HepG2 (cell line): ENCODE measurements around the gene CGNL1. TPM values are rescaled to one million over a fixed set of nuclear protein-coding genes. Genes with fewer than 3 reads are reported as not detected.
A peak's percentile ranks its signal among the peaks of the same experiment; 100 is the strongest.

ENCODE experiments used
- CBFB ChIP-seq: sonication (generic); formaldehyde crosslinking; IDR thresholded peaks from 2 replicates; pipeline ENCODE4 v1.4.0; 2020; ENCODE audit warnings: missing genetic modification reagents
- GABPA ChIP-seq, 2 experiments: IDR thresholded peaks; 2 replicates each; pipeline ENCODE4 v1.6.1; 2011 to 2016; ENCODE audit warnings: low read depth in 2 of 2, low read length in 1 of 2, missing biosample characterization in 1 of 2, missing genetic modification characterization in 1 of 2
- HOXA7 ChIP-seq: sonication (generic); formaldehyde crosslinking; IDR thresholded peaks from 2 replicates; pipeline ENCODE4 v1.8.1; 2022; ENCODE audit warnings: mild to moderate bottlenecking, missing genetic modification reagents, moderate library complexity
- NFATC3 ChIP-seq: sonication (generic); formaldehyde crosslinking; IDR thresholded peaks from 2 replicates; pipeline ENCODE4 v1.5.1; 2020; ENCODE audit warnings: mild to moderate bottlenecking, missing genetic modification reagents
- NR1H2 ChIP-seq: sonication (generic); formaldehyde crosslinking; IDR thresholded peaks from 2 replicates; pipeline ENCODE4 v1.8.1; 2022; ENCODE audit warnings: low read depth, missing genetic modification reagents, borderline replicate concordance
- NR2F2 ChIP-seq: IDR thresholded peaks from 2 replicates; pipeline ENCODE4 v1.6.1; 2012; ENCODE audit warnings: low read depth, inconsistent platforms, borderline replicate concordance
- SNAPC2 ChIP-seq: sonication (generic); formaldehyde crosslinking; IDR thresholded peaks from 2 replicates; pipeline ENCODE4 v1.8.1; 2022; ENCODE audit warnings: mild to moderate bottlenecking, missing genetic modification reagents
- SPEN ChIP-seq: sonication (generic); formaldehyde crosslinking; IDR thresholded peaks from 2 replicates; pipeline ENCODE4 v1.5.1; 2020; ENCODE audit warnings: low read depth, mild to moderate bottlenecking, missing genetic modification reagents
- SUZ12 ChIP-seq: fragments of 150-350 bp; IDR thresholded peaks from 2 replicates; pipeline ENCODE4 v1.6.1; 2014; ENCODE audit warnings: low read depth, low read length
- ZBTB1 ChIP-seq: sonication (generic); formaldehyde crosslinking; IDR thresholded peaks from 2 replicates; pipeline ENCODE4 v1.4.0; 2020; ENCODE audit warnings: missing genetic modification reagents, borderline replicate concordance
- ZFP36 ChIP-seq: fragments of 150-350 bp; IDR thresholded peaks from 2 replicates; pipeline ENCODE4 v1.6.1; 2018; ENCODE audit warnings: borderline replicate concordance, low read length, low read depth; ENCODE audit not compliant: partially characterized antibody
- ZNF10 ChIP-seq: sonication (generic); formaldehyde crosslinking; IDR thresholded peaks from 2 replicates; pipeline ENCODE4 v1.4.0; 2020; ENCODE audit warnings: mild to moderate bottlenecking, low read depth, missing genetic modification reagents, borderline replicate concordance
- ZNF12 ChIP-seq: sonication (generic); formaldehyde crosslinking; IDR thresholded peaks from 2 replicates; pipeline ENCODE4 v1.5.0; 2020; ENCODE audit warnings: missing genetic modification reagents
- ZNF143 ChIP-seq: sonication (generic); formaldehyde crosslinking; IDR thresholded peaks from 2 replicates; pipeline ENCODE4 v1.4.0; 2020; ENCODE audit warnings: missing genetic modification reagents
- ZNF235 ChIP-seq: sonication (generic); formaldehyde crosslinking; IDR thresholded peaks from 2 replicates; pipeline ENCODE4 v1.8.1; 2023; ENCODE audit warnings: mild to moderate bottlenecking, missing genetic modification reagents, borderline replicate concordance
- ZNF451 ChIP-seq: sonication (generic); formaldehyde crosslinking; IDR thresholded peaks from 2 replicates; pipeline ENCODE4 v1.5.0; 2020; ENCODE audit warnings: mild to moderate bottlenecking, missing genetic modification reagents
- ZNF589 ChIP-seq: sonication (generic); formaldehyde crosslinking; conservative IDR thresholded peaks from 2 replicates; pipeline ENCODE4 v1.8.0; 2022; ENCODE audit warnings: mild to moderate bottlenecking, moderate library complexity, missing genetic modification reagents
- polyA plus RNA-seq, 8 experiments: library from polyadenylated mRNA; depleted of rRNA in 3 of 8; stranded (reverse) in 7 of 8; unstranded in 1 of 8; fragments of >200 nt; fragmentation: Illumina TruSeq in 4 of 8; extraction: Trizol in 4 of 8; gene quantifications; 2 replicates each; pipeline versions ENCODE4 v1.2.1 to v1.2.3, GENCODE V29; 2011 to 2016; ENCODE audit warnings: low read depth in 4 of 8, missing spikeins in 1 of 8, mixed read lengths in 1 of 8; ENCODE audit not compliant: insufficient read depth in 1 of 8
- total RNA-seq, 5 experiments: library from RNA; depleted of rRNA; stranded (reverse); fragments of >200 nt; fragmentation: Illumina TruSeq; extraction: Trizol; gene quantifications; 2 replicates each; pipeline ENCODE4 v1.2.3, GENCODE V29; 2016; ENCODE audit warnings: low read depth in 1 of 5
- TF ChIP-seq, protein P1 (sequence below): sonication (generic); formaldehyde crosslinking; IDR thresholded peaks from 2 replicates; pipeline ENCODE4 v1.4.0; 2020; ENCODE audit warnings: mild to moderate bottlenecking, low read depth, missing genetic modification reagents
- TF ChIP-seq, protein P2 (sequence below): sonication (generic); formaldehyde crosslinking; conservative IDR thresholded peaks from 2 replicates; pipeline ENCODE4 v1.4.0; 2020; ENCODE audit warnings: missing genetic modification reagents
- TF ChIP-seq, protein P3 (sequence below): sonication (generic); formaldehyde crosslinking; IDR thresholded peaks from 2 replicates; pipeline ENCODE4 v1.8.0; 2022; ENCODE audit warnings: missing genetic modification reagents, low read depth, mild to moderate bottlenecking, borderline replicate concordance

Gene CGNL1
- total and polyA plus RNA-seq, 2 of the 13 experiments (the other 11 are each of a cell fraction or from before 2014, with no cell fraction given) = 5.6 to 15.6 TPM

DNA sequence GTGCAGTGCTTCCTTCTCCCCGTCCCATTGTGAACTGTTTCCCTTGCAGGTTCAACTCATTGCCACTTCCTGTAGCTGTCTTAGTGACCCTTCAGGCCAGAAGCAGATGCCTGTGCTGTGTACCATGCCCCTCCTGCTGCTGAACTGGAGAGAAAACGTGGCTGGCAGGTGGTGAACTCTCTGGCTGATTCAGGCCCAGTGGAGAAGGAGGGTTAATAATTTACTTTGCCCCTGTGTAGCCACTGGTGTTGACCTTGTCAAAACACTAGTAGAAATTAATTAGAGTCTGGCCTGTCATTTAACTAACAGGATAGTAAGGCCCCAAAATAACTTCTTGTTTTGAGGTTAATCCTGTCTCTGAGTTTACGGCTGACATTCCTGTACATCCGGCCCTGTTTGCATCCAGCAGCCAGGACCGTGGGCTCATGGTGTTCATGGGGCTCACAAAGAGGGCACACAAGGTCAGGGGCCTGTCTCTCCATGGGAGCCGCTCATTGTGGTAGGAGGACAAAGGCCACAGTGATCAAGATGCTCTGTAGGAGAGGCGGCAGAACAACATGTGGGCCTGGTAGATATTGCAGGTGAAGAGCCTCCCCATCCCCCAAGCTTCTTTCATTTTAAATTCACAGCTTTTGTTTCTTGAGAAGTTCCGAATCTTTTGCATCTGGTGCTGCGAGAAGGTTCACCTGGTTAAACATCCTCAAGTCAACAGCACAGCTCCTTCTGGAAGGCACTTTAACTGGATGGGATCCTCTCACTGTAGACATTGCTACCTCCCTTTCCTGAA, 101.6 kb downstream of the CGNL1 start (continued):
- TF ChIP-seq, protein P1, sequence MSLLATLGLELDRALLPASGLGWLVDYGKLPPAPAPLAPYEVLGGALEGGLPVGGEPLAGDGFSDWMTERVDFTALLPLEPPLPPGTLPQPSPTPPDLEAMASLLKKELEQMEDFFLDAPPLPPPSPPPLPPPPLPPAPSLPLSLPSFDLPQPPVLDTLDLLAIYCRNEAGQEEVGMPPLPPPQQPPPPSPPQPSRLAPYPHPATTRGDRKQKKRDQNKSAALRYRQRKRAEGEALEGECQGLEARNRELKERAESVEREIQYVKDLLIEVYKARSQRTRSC (CRISPR knock-in tag) = peak; percentile 84; the same call in 1 of the 2 replicates
- TF ChIP-seq, protein P2, sequence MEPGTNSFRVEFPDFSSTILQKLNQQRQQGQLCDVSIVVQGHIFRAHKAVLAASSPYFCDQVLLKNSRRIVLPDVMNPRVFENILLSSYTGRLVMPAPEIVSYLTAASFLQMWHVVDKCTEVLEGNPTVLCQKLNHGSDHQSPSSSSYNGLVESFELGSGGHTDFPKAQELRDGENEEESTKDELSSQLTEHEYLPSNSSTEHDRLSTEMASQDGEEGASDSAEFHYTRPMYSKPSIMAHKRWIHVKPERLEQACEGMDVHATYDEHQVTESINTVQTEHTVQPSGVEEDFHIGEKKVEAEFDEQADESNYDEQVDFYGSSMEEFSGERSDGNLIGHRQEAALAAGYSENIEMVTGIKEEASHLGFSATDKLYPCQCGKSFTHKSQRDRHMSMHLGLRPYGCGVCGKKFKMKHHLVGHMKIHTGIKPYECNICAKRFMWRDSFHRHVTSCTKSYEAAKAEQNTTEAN (CRISPR knock-in tag) = peak; percentile 93
- peak; percentile 79; the same call in 1 of the 2 replicates for TF ChIP-seq ZNF235 (CRISPR knock-in tag)
- no peak for TF ChIP-seq GABPA (IDR thresholded peaks at IDR 0.05; ENCODE audit: low read depth, low read length)
- TF ChIP-seq GABPA (CRISPR knock-in tag; IDR thresholded peaks at IDR 0.05; ENCODE audit: low read depth) = peak; percentile 69
- TF ChIP-seq NFATC3 = no peak
- peak; percentile 88 for TF ChIP-seq ZNF589 (CRISPR knock-in tag)
- peak; percentile 97 for TF ChIP-seq ZNF451 (CRISPR knock-in tag)
- peak; percentile 31; the same call in 1 of the 2 replicates for TF ChIP-seq CBFB (CRISPR knock-in tag)
- peak; percentile 83 for TF ChIP-seq SPEN (CRISPR knock-in tag)
- TF ChIP-seq NR2F2 = peak; percentile 90
- peak; percentile 70; the same call in 1 of the 2 replicates for TF ChIP-seq ZNF12 (CRISPR knock-in tag)
- no peak for TF ChIP-seq SUZ12
- TF ChIP-seq, protein P3, sequence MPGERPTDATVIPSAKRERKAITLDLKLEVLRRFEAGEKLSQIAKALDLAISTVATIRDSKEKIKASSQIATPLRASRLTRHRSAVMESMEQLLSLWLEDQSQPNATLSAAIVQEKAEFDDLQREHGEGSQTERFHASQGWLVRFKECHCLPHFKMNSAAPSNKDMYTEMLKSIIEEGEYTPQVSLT (CRISPR knock-in tag) = no peak
- TF ChIP-seq ZNF10 (CRISPR knock-in tag) = no peak
- TF ChIP-seq NR1H2 (CRISPR knock-in tag) = peak; percentile 66; the same call in 1 of the 2 replicates
- TF ChIP-seq HOXA7 (CRISPR knock-in tag) = 0 out of 2 replicates have a peak, but pooled peaks have one; percentile 53
- peak; percentile 74; the same call in 1 of the 2 replicates for TF ChIP-seq SNAPC2 (CRISPR knock-in tag)
- TF ChIP-seq ZFP36 = no peak
- no peak for TF ChIP-seq ZBTB1 (CRISPR knock-in tag)
- TF ChIP-seq ZNF143 = peak; percentile 13
